ENCODE data around the gene ARHGAP22. TPM values are rescaled to one million over a fixed set of nuclear protein-coding genes. Genes with fewer than 3 reads are reported as not detected.

The ARHGAP22 gene
- polyA plus RNA-seq, 1 of the 3 experiments (the other 2 are of a cell fraction), result 12.4 TPM

DNA sequence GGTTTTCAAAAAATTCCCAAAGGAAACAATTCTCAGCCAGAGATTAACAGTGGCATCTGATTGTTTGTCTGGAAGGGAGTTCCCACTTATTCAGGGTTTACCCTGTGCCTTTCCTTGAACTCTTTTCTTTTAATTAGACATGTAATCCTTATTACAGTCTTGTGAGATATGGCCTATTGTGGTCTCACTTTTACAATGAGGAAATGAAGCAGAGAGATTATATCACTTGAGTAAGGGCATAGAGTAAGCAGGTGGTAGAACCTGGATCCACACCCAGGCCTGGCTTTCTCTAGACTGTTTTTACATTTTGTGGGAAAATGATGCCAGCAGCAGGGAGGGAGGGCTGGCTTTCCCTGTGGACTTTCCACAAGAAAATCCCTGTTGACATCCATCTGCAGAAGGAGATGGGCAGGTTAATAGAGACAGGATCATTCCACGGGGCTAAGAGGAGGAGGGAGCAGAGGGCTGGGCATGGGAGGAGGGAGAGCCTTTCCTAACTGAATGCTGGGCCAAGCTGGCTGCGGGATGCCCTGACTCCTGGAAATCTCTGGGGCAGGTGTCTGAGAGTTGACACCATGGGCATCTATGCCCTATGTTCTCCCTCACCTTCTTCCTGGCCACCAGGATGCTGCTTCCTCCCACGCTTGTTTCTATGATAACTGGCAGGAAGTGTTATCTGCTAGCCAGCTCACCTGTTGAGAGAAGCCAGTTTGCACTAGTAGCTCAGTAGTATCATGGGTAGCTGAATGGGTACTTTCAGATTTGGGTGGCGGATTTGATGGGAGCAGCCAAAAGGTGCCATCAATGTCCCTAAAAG is 28.7 kb upstream of the ARHGAP22 start:
- Histone ChIP-seq H3K4me1 (ENCODE audit: control insufficient read depth in 1 of 2, insufficient read depth in 2 of 2, low read depth in 1 of 2, low read length in 1 of 2) (peaks cover 0 to 11% of the 10 kb centered on the region in 2 experiments; a peak in 1 of 4 replicates), H4K20me1 (ENCODE audit: insufficient read depth) (no peaks in the 10 kb centered on the region), H3K27ac (ENCODE audit: low read depth in 2 of 2, low read length in 1 of 2) (no peak overlapping the region), H3K9me3 (no peaks in the 10 kb centered on the region), H3K79me2 (ENCODE audit: insufficient read depth) (peaks cover 6% of the 10 kb centered on the region; the same call in 1 of the 2 replicates), H2AFZ (ENCODE audit: low read depth) (no peak overlapping the region), H3K27me3 (ENCODE audit: insufficient read depth) (no peaks in the 10 kb centered on the region), H3K4me2 (no peak overlapping the region), H3K9me2 (no peaks in the 10 kb centered on the region), H3K4me3 (ENCODE audit: low read depth in 2 of 2, low read length in 1 of 2) (no peak overlapping the region), H3K9ac (no peak overlapping the region), H3F3A (replicated peaks; ENCODE audit: insufficient read depth) (no peaks in the 10 kb centered on the region), H3K36me3 (replicated peaks in 1 of 2; ENCODE audit: control insufficient read depth in 1 of 2, insufficient read depth in 2 of 2, low read length in 1 of 2) (no peaks in the 10 kb centered on the region)
- ChIA-PET CTCF (interaction anchor here (0.7 to 3.3 kb wide), 4 partner anchors 22 to 88 kb away, joined by 3 to 19 read pairs (median 4); no protein-coding TSS in a partner anchor), POLR2A (no interaction called here)
- 78% methylated on average over 4 of the region's 4 CpGs for WGBS (ENCODE audit: low lambda C conversion rate)
- TF ChIP-seq, protein P1, sequence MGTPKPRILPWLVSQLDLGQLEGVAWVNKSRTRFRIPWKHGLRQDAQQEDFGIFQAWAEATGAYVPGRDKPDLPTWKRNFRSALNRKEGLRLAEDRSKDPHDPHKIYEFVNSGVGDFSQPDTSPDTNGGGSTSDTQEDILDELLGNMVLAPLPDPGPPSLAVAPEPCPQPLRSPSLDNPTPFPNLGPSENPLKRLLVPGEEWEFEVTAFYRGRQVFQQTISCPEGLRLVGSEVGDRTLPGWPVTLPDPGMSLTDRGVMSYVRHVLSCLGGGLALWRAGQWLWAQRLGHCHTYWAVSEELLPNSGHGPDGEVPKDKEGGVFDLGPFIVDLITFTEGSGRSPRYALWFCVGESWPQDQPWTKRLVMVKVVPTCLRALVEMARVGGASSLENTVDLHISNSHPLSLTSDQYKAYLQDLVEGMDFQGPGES (IDR thresholded peaks at IDR 0.05; ENCODE audit: low read depth, low read length), result no peak
- TF ChIP-seq FOXJ3 (CRISPR knock-in tag; IDR thresholded peaks at IDR 0.05), result no peak
- TF ChIP-seq, protein P2, sequence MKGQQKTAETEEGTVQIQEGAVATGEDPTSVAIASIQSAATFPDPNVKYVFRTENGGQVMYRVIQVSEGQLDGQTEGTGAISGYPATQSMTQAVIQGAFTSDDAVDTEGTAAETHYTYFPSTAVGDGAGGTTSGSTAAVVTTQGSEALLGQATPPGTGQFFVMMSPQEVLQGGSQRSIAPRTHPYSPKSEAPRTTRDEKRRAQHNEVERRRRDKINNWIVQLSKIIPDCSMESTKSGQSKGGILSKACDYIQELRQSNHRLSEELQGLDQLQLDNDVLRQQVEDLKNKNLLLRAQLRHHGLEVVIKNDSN (IDR thresholded peaks at IDR 0.05; ENCODE audit: borderline replicate concordance, low read depth), result no peak
- TF ChIP-seq NFIC (IDR thresholded peaks at IDR 0.05; ENCODE audit: borderline replicate concordance), result no peak
- no peak for TF ChIP-seq RXRA (IDR thresholded peaks at IDR 0.05; ENCODE audit: borderline replicate concordance, low read depth)
- no peak for TF ChIP-seq NRF1 (IDR thresholded peaks at IDR 0.05; ENCODE audit: low read depth, low read length)
- TF ChIP-seq JUND (IDR thresholded peaks at IDR 0.05), result no peak
- TF ChIP-seq RCOR1 (IDR thresholded peaks at IDR 0.05; ENCODE audit: low read length), result no peak
- no peak for TF ChIP-seq MXI1 (IDR thresholded peaks at IDR 0.05; ENCODE audit: low read depth, low read length)
- TF ChIP-seq, protein P3, sequence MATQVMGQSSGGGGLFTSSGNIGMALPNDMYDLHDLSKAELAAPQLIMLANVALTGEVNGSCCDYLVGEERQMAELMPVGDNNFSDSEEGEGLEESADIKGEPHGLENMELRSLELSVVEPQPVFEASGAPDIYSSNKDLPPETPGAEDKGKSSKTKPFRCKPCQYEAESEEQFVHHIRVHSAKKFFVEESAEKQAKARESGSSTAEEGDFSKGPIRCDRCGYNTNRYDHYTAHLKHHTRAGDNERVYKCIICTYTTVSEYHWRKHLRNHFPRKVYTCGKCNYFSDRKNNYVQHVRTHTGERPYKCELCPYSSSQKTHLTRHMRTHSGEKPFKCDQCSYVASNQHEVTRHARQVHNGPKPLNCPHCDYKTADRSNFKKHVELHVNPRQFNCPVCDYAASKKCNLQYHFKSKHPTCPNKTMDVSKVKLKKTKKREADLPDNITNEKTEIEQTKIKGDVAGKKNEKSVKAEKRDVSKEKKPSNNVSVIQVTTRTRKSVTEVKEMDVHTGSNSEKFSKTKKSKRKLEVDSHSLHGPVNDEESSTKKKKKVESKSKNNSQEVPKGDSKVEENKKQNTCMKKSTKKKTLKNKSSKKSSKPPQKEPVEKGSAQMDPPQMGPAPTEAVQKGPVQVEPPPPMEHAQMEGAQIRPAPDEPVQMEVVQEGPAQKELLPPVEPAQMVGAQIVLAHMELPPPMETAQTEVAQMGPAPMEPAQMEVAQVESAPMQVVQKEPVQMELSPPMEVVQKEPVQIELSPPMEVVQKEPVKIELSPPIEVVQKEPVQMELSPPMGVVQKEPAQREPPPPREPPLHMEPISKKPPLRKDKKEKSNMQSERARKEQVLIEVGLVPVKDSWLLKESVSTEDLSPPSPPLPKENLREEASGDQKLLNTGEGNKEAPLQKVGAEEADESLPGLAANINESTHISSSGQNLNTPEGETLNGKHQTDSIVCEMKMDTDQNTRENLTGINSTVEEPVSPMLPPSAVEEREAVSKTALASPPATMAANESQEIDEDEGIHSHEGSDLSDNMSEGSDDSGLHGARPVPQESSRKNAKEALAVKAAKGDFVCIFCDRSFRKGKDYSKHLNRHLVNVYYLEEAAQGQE (IDR thresholded peaks at IDR 0.05; ENCODE audit: low read depth, low read length), result no peak
- no peak for TF ChIP-seq FOSL2 (IDR thresholded peaks at IDR 0.05; ENCODE audit: borderline replicate concordance, low read depth)
- TF ChIP-seq RAD21 (IDR thresholded peaks at IDR 0.05; ENCODE audit: low read length), result no peak
- TF ChIP-seq, protein P4, sequence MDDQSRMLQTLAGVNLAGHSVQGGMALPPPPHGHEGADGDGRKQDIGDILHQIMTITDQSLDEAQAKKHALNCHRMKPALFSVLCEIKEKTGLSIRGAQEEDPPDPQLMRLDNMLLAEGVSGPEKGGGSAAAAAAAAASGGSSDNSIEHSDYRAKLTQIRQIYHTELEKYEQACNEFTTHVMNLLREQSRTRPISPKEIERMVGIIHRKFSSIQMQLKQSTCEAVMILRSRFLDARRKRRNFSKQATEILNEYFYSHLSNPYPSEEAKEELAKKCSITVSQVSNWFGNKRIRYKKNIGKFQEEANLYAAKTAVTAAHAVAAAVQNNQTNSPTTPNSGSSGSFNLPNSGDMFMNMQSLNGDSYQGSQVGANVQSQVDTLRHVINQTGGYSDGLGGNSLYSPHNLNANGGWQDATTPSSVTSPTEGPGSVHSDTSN (IDR thresholded peaks at IDR 0.05), result no peak
- no peak for TF ChIP-seq CHD2 (IDR thresholded peaks at IDR 0.05; ENCODE audit: low read length, partially characterized antibody)
- TF ChIP-seq TAF1 (IDR thresholded peaks at IDR 0.05; ENCODE audit: borderline replicate concordance, low read depth, low read length), result no peak
- no peak for TF ChIP-seq TEAD4 (IDR thresholded peaks at IDR 0.05; ENCODE audit: borderline replicate concordance, insufficient read depth)
- TF ChIP-seq GATA2 (CRISPR knock-in tag; IDR thresholded peaks at IDR 0.05), result no peak
- DNase-seq, result no peak
